HG02571 (cell line): Measurements from ENCODE around the gene LLCFC1.

Experiments
- ATAC-seq: cut with Tn5 transposase; IDR thresholded peaks from one replicate; pipeline ENCODE4 v1.9.1; 2021; ENCODE audit warnings: mild to moderate bottlenecking, moderate library complexity; ENCODE audit not compliant: unreplicated experiment

Gene LLCFC1

GRCh38 chr7:142910031-142910433 is 29.3 kb upstream of the LLCFC1 start:
- no peak for ATAC-seq

- ATAC-seq: no peak
Observed at GRCh38 chr7:142910481-142910880, 28.8 kb upstream of the LLCFC1 start.

GRCh38 chr7:142913051-142913450 is 26.2 kb upstream of the LLCFC1 start:
- no peak for ATAC-seq

GRCh38 chr7:142913566-142913965 is 25.7 kb upstream of the LLCFC1 start:
- no peak for ATAC-seq

GRCh38 chr7:142914121-142914520 is 25.2 kb upstream of the LLCFC1 start:
- ATAC-seq: no peak

- no peak for ATAC-seq
Observed at GRCh38 chr7:142915315-142915714, 24.0 kb upstream of the LLCFC1 start.

GRCh38 chr7:142916508-142916907 is 22.8 kb upstream of the LLCFC1 start:
- no peak for ATAC-seq

GRCh38 chr7:142917447-142917846 is 21.8 kb upstream of the LLCFC1 start:
- no peak for ATAC-seq

- no peak for ATAC-seq
Observed at GRCh38 chr7:142918901-142919300, 20.4 kb upstream of the LLCFC1 start.

GRCh38 chr7:142919656-142920055 is 19.6 kb upstream of the LLCFC1 start:
- ATAC-seq: no peak

GRCh38 chr7:142923391-142923790 is 15.9 kb upstream of the LLCFC1 start:
- no peak for ATAC-seq

- ATAC-seq: no peak
Observed at GRCh38 chr7:142925413-142925812, 13.9 kb upstream of the LLCFC1 start.

GRCh38 chr7:142927085-142927745 is 12.1 kb upstream of the LLCFC1 start:
- ATAC-seq: no peak

- ATAC-seq: no peak
Observed at GRCh38 chr7:142927949-142928348, 11.3 kb upstream of the LLCFC1 start.

GRCh38 chr7:142930126-142930730 is 9.1 kb upstream of the LLCFC1 start:
- no peak for ATAC-seq

- ATAC-seq: no peak
Observed at GRCh38 chr7:142932386-142933091, 6.7 kb upstream of the LLCFC1 start.

GRCh38 chr7:142933092-142933475 is 6.2 kb upstream of the LLCFC1 start:
- no peak for ATAC-seq

- ATAC-seq: no peak
Observed at GRCh38 chr7:142933624-142934023, 5.7 kb upstream of the LLCFC1 start, which contains the start of gene TRPV5. TSS of gene TRPV5 (minus strand) at chr7:142933746. CDS start at chr7:142933459, 287 bp downstream.

GRCh38 chr7:142934056-142934455 is 5.2 kb upstream of the LLCFC1 start:
- ATAC-seq: no peak

GRCh38 chr7:142935941-142936565 is 3.2 kb upstream of the LLCFC1 start:
- no peak for ATAC-seq

- ATAC-seq: no peak
Observed at GRCh38 chr7:142938611-142939010, 673 bp upstream of the LLCFC1 start.
